K562 (cell line): ENCODE data around the gene C20orf96. TPM values are rescaled to one million over a fixed set of nuclear protein-coding genes. Genes with fewer than 3 reads are reported as not detected.

Source experiments
- ATAC-seq: fragments of 200-7000 bp; cut with Tn5 transposase; 3 replicates; pipeline ENCODE4 v1.9.1; 2020; ENCODE audit warnings: moderate library complexity
- BruUV-seq: library from RNA; stranded (reverse); fragments of 400-500 nt; replicated peaks from 2 replicates; lab custom pipeline; 2021; lab: Mats Ljungman, UMichigan
- CTCF ChIA-PET: fragments of 300-600 bp; formaldehyde crosslinking; extraction: SDS; loops from one replicate; lab custom pipeline; 2021; ENCODE audit warnings: low intra/inter-chr PET ratio; lab: Yijun Ruan, JAX
- POLR2A ChIA-PET: fragments of 300-600, 350-650 bp; sonication (Branson Sonifier 250); formaldehyde crosslinking; extraction: SDS; loops from one replicate; lab custom pipeline; 2021; ENCODE audit warnings: antibody characterized with exemption, inconsistent platforms; lab: Yijun Ruan, JAX
- DNase-seq, 4 experiments: peaks; one replicate each; pipeline versions ENCODE4 v3.0.0 to v3.0.0-alpha.2; 2011 to 2018; ENCODE audit warnings: low spot score in 3 of 4, mixed read lengths in 3 of 4; ENCODE audit errors: extremely low read depth in 1 of 4
- FAIRE-seq: peaks from 2 replicates; lab custom pipeline; 2011; peaks lifted over from hg19 to GRCh38; lab: Jason Lieb, UNC
- H2AFZ ChIP-seq: 2 replicates; pipeline ENCODE4 v1.6.0; 2011; ENCODE audit warnings: low read depth, low read length, control low read depth, inconsistent platforms
- H3K27ac ChIP-seq: fragments of 200-600 bp; 3 replicates; pipeline ENCODE4 v1.8.0; 2011; ENCODE audit warnings: low read depth, mild to moderate bottlenecking, control low read depth, inconsistent platforms, low read length, moderate library complexity, mixed read lengths; ENCODE audit errors: extremely low read depth
- H3K27me3 ChIP-seq, 2 experiments: fragments of 300-600 bp in 1 of 2; 2 replicates in 1 of 2; 3 replicates in 1 of 2; pipeline versions ENCODE4 v1.6.0 to v1.8.0; 2011; ENCODE audit warnings: inconsistent platforms in 2 of 2, low read length in 2 of 2, mild to moderate bottlenecking in 1 of 2, mixed read lengths in 1 of 2, moderate library complexity in 1 of 2; ENCODE audit not compliant: control insufficient read depth in 2 of 2, insufficient read depth in 2 of 2
- H3K36me3 ChIP-seq: fragments of 300-600 bp; 3 replicates; pipeline ENCODE4 v1.8.0; 2011; ENCODE audit warnings: mild to moderate bottlenecking, low read length, inconsistent platforms; ENCODE audit not compliant: control insufficient read depth, insufficient read depth
- H3K4me1 ChIP-seq, 2 experiments: fragments of 200-600 bp in 1 of 2; replicated peaks in 1 of 2; 2 replicates in 1 of 2; 3 replicates in 1 of 2; pipeline versions ENCODE4 v1.5.1 to v1.8.0; 2011; ENCODE audit warnings: inconsistent platforms in 2 of 2, low read length in 2 of 2, mild to moderate bottlenecking in 1 of 2, mixed read lengths in 1 of 2, moderate library complexity in 1 of 2; ENCODE audit not compliant: control insufficient read depth in 2 of 2, insufficient read depth in 2 of 2
- H3K4me2 ChIP-seq: 2 replicates; pipeline ENCODE4 v1.6.1; 2011; ENCODE audit warnings: low read length, control low read depth, inconsistent platforms, mixed read lengths; ENCODE audit not compliant: insufficient read depth
- H3K4me3 ChIP-seq: fragments of 200-600 bp; sonication (generic), shearing (Covaris generic); 2 replicates; pipeline ENCODE4 v1.5.1; 2016; ENCODE audit warnings: control low read depth, inconsistent platforms
- H3K79me2 ChIP-seq: fragments of 200-600 bp; 3 replicates; pipeline ENCODE4 v1.8.0; 2011; ENCODE audit warnings: low read length, inconsistent platforms; ENCODE audit not compliant: control insufficient read depth, insufficient read depth
- H3K9ac ChIP-seq, 2 experiments: 2 replicates each; pipeline versions ENCODE4 v1.6.0 to v1.6.1; 2011; ENCODE audit warnings: low read depth in 2 of 2, low read length in 2 of 2, control low read depth in 1 of 2, inconsistent platforms in 1 of 2, mild to moderate bottlenecking in 1 of 2, mixed read lengths in 1 of 2; ENCODE audit not compliant: insufficient read depth in 1 of 2
- H3K9me1 ChIP-seq: one replicate; pipeline ENCODE4 v1.6.0; 2011; ENCODE audit warnings: inconsistent platforms, mild to moderate bottlenecking, low read length, moderate library complexity; ENCODE audit not compliant: control insufficient read depth, insufficient read depth
- H3K9me3 ChIP-seq: replicated peaks from 2 replicates; pipeline ENCODE4 v1.5.1; 2011; ENCODE audit warnings: low read depth, low read length, inconsistent platforms; ENCODE audit not compliant: control insufficient read depth, insufficient read depth
- H4K20me1 ChIP-seq: replicated peaks from 2 replicates; pipeline ENCODE4 v1.6.1; 2011; ENCODE audit warnings: low read length, inconsistent platforms, mixed read lengths; ENCODE audit not compliant: control insufficient read depth, insufficient read depth
- ASH1L ChIP-seq: fragments of 450-650 bp; IDR thresholded peaks from 2 replicates; pipeline ENCODE4 v1.6.1; 2018; ENCODE audit warnings: borderline replicate concordance, mild to moderate bottlenecking, low read depth; ENCODE audit not compliant: partially characterized antibody
- CTCF ChIP-seq, 3 experiments: IDR thresholded peaks in 2 of 3; conservative IDR thresholded peaks in 1 of 3; 2 replicates each; pipeline ENCODE4 v1.5.1; 2011 to 2012; ENCODE audit warnings: low read length in 3 of 3, mild to moderate bottlenecking in 3 of 3, control low read depth in 2 of 3, improper control_type of control experiment in 1 of 3, inconsistent platforms in 1 of 3, low read depth in 1 of 3, mixed read lengths in 1 of 3, moderate library complexity in 1 of 3; ENCODE audit not compliant: insufficient read depth in 2 of 3
- FOXA3 ChIP-seq, 2 experiments: fragments of 450-650 bp in 1 of 2; sonication (generic) in 1 of 2; formaldehyde crosslinking; IDR thresholded peaks in 1 of 2; conservative IDR thresholded peaks in 1 of 2; 2 replicates each; pipeline versions ENCODE4 v1.4.0 to v1.8.0; 2020 to 2022; ENCODE audit warnings: mild to moderate bottlenecking in 2 of 2, missing genetic modification reagents in 1 of 2
- IRF1 ChIP-seq: sonication (generic); formaldehyde crosslinking; IDR thresholded peaks from 2 replicates; pipeline ENCODE4 v1.8.0; 2022; ENCODE audit warnings: missing genetic modification reagents, mild to moderate bottlenecking, borderline replicate concordance
- PCBP2 ChIP-seq: fragments of 200-400 bp; formaldehyde crosslinking; IDR thresholded peaks from 2 replicates; pipeline ENCODE4 v1.6.1; 2018; ENCODE audit warnings: low read length, low read depth, mild to moderate bottlenecking, moderate library complexity; ENCODE audit not compliant: poor library complexity, severe bottlenecking
- RB1 ChIP-seq: fragments of 450-650 bp; IDR thresholded peaks from 2 replicates; pipeline ENCODE4 v1.6.1; 2017; ENCODE audit warnings: low read depth, mild to moderate bottlenecking
- WGBS: fragments of 100-300 bp; shearing (Covaris generic); methylation state at CpG from one replicate; pipeline ENCODE4 v1.1.6; 2016; ENCODE audit warnings: low coverage, mixed read lengths; ENCODE audit not compliant: insufficient coverage; ENCODE audit errors: missing lambda C conversion rate; 5-methylcytosine and 5-hydroxymethylcytosine counted together
- in situ Hi-C: fragments of 300-500 bp; cut with MboI; formaldehyde crosslinking; loops from 4 replicates; pipeline ENCODE4 v1.15.0; 2018; ENCODE audit warnings: inconsistent platforms, mixed read lengths
- intact Hi-C: fragments of 100-400 bp; cut with micrococcal nuclease; formaldehyde crosslinking; loops from 2 replicates; pipeline ENCODE4 v1.14.2; 2022
- polyA plus RNA-seq, 8 experiments: library from polyadenylated mRNA; depleted of rRNA in 4 of 8; stranded (reverse) in 5 of 8; unstranded in 3 of 8; fragments of >200 nt; fragmentation: Nextera tagmentation in 2 of 8; fragmentation: Illumina TruSeq in 1 of 8; extraction: Ambion mirVana in 2 of 8; extraction: Trizol in 1 of 8; gene quantifications; 2 replicates each; pipeline versions ENCODE4 v1.2.1 to v1.2.3, GENCODE V29; 2011 to 2014; ENCODE audit warnings: inconsistent platforms in 1 of 8, missing spikeins in 1 of 8
- total RNA-seq, 7 experiments: library from RNA; depleted of rRNA in 6 of 7; stranded (reverse); fragments of >200 nt in 6 of 7; fragmentation: Illumina TruSeq in 2 of 7; extraction: Trizol in 2 of 7; gene quantifications; 2 replicates each; pipeline versions ENCODE4 v1.2.1 to v1.2.3, GENCODE V29; 2011 to 2021; ENCODE audit warnings: low replicate concordance in 1 of 7
- TF ChIP-seq, protein P1 (sequence below): fragments of 450-650 bp; formaldehyde crosslinking; IDR thresholded peaks from 2 replicates; pipeline ENCODE4 v1.4.0; 2020; ENCODE audit warnings: mild to moderate bottlenecking
- TF ChIP-seq, protein P2 (sequence below): sonication (generic); formaldehyde crosslinking; IDR thresholded peaks from 2 replicates; pipeline ENCODE4 v1.8.0; 2022; ENCODE audit warnings: missing genetic modification reagents, mild to moderate bottlenecking, moderate library complexity, borderline replicate concordance

Gene C20orf96
- total and polyA plus RNA-seq, 9 of the 15 experiments (the other 6 are each of a cell fraction or from before 2014, with no cell fraction given): 1.7 to 11.7 (median 4.2) TPM

GRCh38 chr20:288956-289692 is 1.4 kb downstream of the C20orf96 start (continued):
- no peak for TF ChIP-seq IRF1
- TF ChIP-seq RB1: no peak
- TF ChIP-seq, protein P1, sequence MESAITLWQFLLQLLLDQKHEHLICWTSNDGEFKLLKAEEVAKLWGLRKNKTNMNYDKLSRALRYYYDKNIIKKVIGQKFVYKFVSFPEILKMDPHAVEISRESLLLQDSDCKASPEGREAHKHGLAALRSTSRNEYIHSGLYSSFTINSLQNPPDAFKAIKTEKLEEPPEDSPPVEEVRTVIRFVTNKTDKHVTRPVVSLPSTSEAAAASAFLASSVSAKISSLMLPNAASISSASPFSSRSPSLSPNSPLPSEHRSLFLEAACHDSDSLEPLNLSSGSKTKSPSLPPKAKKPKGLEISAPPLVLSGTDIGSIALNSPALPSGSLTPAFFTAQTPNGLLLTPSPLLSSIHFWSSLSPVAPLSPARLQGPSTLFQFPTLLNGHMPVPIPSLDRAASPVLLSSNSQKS (CRISPR knock-in tag): no peak
- TF ChIP-seq, protein P2, sequence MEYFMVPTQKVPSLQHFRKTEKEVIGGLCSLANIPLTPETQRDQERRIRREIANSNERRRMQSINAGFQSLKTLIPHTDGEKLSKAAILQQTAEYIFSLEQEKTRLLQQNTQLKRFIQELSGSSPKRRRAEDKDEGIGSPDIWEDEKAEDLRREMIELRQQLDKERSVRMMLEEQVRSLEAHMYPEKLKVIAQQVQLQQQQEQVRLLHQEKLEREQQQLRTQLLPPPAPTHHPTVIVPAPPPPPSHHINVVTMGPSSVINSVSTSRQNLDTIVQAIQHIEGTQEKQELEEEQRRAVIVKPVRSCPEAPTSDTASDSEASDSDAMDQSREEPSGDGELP (CRISPR knock-in tag): no peak
- TF ChIP-seq ASH1L: no peak

DNA sequence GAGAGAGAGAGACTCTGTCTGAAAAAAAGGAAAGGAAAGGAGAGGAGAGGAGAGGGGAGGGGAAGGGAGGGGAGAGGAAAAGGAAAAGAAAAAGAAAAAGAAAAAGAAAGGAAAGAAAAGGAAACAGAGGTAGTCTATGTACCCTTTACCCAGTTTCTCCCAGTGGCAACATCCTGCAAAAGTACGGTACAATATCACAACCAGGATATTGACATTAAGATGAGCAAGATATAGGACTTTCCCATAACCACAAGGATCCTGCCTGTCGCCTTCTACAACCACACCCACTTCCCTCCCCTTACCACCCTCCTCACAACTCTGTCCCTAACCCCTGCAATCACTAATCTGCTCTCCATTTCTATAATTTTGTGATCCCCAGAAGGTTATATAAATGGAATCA is 4.0 kb downstream of the C20orf96 start:
- H3K79me2 ChIP-seq: peaks cover 18% of the 10 kb centered on the region
- no peak for DNase-seq
- H3K36me3 ChIP-seq: peaks cover 17% of the 10 kb centered on the region; the same call in 2 of the 3 replicates
- H3K9me1 ChIP-seq: no peaks in the 10 kb centered on the region
- peaks cover 5% of the 10 kb centered on the region; the same call in 1 of the 2 replicates for H3K9me3 ChIP-seq
- H3K4me3 ChIP-seq: no peak overlapping the region
- H2AFZ ChIP-seq: no peak overlapping the region
- peaks cover 4 to 6% of the 10 kb centered on the region in 2 experiments; a peak in 3 of 5 replicates for H3K4me1 ChIP-seq
- H3K4me2 ChIP-seq: no peak overlapping the region
- ATAC-seq: no peak
- H3K27ac ChIP-seq: no peak overlapping the region
- H3K9ac ChIP-seq: no peak overlapping the region
- intact Hi-C loops: no loop called here
- no peaks in the 10 kb centered on the region for H4K20me1 ChIP-seq
- no TSS peak for BruUV-seq
- in situ Hi-C loops: no loop called here
- no peak for FAIRE-seq
- POLR2A ChIA-PET: no interaction called here
- TF ChIP-seq PCBP2 (peak; percentile 21), FOXA3 (CRISPR knock-in tag; conservative IDR thresholded peaks at IDR 0.05 in 1 of 2, IDR thresholded peaks at IDR 0.05 in 1 of 2) (peak in 1 of 2 experiments; percentile 21; a peak in 1 of 4 replicates), CTCF (IDR thresholded peaks at IDR 0.05 in 2 of 3, conservative IDR thresholded peaks at IDR 0.05 in 1 of 3; ENCODE audit: insufficient read depth in 2 of 3, low read depth in 1 of 3, low read length in 3 of 3) (no peak)
- TF ChIP-seq, all 486 proteins: peak for 2
- 31% methylated on average over 2 of the region's 2 CpGs for WGBS
- CTCF ChIA-PET: no interaction called here
- no peaks in the 10 kb centered on the region for H3K27me3 ChIP-seq
